GM19238 (cell line): ENCODE results near the gene RASSF8.
"Not testable (repeated sequence)": the region's sequence is repeated elsewhere in the genome, so short reads cannot be mapped to it uniquely, and the experiment has no call there.

Source experiments
- DNase-seq: peaks from one replicate; pipeline ENCODE4 v3.0.0; 2011; ENCODE audit warnings: low spot score; ENCODE audit not compliant: insufficient read length

The RASSF8 gene

GRCh38 chr12:26056335-26056734 lies 97.9 kb downstream of the RASSF8 start:
- no peak for DNase-seq

DNA sequence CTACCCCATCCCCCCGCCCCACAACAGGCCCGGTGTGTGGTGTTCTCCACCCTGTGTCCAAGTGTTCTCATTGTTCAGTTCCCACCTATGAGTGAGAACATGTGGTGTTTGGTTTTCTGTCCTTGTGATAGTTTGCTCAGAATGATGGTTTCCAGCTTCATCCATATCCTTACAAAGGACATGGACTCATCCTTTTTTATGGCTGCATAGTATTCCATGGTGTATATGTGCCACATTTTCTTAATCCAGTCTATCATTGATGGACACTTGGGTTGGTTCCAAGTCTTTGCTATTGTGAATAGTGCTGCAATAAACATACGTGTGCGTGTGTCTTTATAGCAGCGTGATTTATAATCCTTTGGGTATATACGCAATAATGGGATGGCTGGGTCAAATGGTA lies 98.8 kb downstream of the RASSF8 start:
- not testable (repeated sequence) for DNase-seq

DNA sequence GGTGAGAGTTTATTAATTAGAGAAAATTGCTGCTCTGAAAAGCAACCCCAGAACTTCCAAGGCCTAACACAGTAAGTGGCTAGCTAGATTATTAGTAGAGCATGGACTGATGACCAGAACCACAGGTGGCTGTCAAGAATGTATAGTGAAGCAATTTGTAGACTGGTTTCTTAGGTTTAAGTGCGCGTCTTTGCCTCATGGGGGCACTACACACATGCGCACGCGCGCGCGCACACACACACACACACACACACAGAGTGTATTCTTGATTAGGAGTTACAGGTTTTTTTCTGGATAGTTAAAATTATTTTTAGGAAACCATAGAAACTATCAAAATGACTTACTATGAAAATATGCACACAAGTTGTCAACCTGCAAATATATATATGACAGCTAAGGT lies 99.8 kb downstream of the RASSF8 start:
- DNase-seq, result no peak

DNA sequence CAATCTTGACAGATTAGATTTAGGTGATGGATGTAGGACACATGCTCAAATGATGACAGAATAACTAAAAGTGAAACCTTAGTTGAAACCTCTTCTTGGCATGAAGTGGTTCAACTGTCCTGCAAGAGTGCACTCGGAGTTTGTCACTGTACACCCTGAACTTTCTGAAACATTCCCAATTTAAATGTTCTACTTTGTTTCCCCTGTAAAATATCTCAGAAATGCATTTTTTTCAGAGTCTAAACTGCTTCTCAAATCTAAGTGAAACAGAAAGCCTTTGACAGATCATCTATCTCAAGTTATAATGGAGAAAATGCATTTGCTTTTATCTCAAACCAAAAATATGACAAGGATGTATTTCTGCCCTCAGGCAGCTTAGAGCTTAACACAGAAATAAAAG lies 100.3 kb downstream of the RASSF8 start:
- no peak for DNase-seq

DNA sequence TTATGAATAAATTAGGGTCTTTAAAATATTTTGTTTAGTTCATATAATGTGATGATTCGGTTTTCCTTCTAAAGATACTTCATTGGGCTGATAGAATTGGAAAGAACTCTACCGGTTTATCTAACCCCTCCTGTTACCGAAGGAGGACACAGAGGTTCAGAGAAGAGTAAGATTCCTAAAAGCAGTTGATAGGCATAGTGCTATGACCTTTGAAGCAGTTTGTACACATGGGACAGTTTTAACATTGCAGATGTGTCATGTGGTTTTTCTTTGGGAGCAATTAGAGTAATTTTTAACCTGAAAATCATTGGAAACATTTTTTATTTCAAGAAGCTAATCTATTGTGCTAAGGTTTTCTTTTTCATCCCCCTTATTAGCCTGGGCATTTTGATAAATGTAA lies 103.5 kb downstream of the RASSF8 start:
- DNase-seq, result no peak

DNA sequence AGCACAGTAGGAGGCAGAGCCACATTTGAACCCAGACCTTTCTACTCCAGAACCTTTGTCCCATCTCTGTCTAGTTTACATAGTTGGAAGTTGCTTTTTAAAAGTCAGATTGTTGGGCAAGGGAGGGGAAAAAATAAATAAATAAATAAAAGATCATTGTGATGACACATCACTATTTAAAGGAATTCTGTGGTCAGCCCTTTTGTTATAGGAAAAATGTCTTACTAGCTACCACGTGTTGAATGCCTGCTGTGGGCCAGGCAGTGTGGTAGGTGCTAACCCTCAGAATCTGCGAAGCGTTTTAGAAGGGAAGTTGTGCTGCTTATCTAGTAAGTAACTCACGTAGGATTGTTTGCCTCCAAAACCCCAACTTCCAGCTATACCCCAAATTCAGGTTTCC lies 104.1 kb downstream of the RASSF8 start:
- DNase-seq, result no peak

- no peak for DNase-seq
Observed at GRCh38 chr12:26065451-26065850, 107.0 kb downstream of the RASSF8 start.

DNA sequence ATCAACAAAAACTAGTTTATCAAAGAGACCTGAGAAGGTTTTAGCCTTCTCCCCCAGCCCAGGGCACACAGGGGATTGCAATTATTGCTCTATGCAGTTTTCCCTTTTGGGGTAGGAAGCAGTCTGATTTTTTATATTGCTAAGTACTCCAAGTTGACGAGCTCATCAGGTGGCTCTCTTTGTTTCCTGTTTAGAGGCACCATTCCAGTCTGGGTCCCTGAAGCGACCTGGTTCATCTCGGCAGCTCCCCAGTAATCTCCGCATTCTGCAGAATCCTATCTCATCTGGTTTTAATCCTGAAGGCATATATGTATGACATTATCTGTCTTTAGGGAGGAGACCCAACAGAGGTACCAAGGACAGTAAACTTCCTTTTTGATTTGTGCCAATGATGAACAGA lies 110.0 kb downstream of the RASSF8 start:
- no peak for DNase-seq

GRCh38 chr12:26069796-26070195 lies 111.3 kb downstream of the RASSF8 start:
- DNase-seq, result no peak

GRCh38 chr12:26077915-26078702 lies 119.6 kb downstream of the RASSF8 start:
- DNase-seq, result no peak

- no peak for DNase-seq
Observed at GRCh38 chr12:26080911-26081310, 122.4 kb downstream of the RASSF8 start.

DNA sequence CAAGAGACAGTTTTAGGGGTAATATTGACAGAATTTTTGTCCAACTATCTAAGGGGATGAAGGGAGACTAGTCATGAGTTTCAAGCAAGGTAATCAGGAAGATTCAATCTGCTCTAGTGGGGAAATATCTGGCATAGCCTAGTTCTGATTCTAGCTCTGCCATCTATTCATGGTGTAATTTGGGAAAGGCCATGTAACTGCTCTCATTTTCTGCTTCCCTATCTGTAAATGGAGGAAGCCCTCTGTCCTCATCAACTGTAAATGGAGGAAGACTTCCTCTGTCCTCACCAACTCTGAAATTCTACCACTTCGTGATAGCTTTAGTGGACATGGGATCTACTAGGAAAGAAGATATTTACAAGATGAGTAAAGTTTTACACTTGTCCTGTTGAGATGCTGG lies 128.5 kb downstream of the RASSF8 start:
- DNase-seq, result no peak

GRCh38 chr12:26088998-26089397 lies 130.5 kb downstream of the RASSF8 start:
- peak; percentile 32 for DNase-seq

GRCh38 chr12:26090836-26091510 lies 132.5 kb downstream of the RASSF8 start:
- no peak for DNase-seq

- no peak for DNase-seq
Observed at GRCh38 chr12:26091822-26092221, 133.3 kb downstream of the RASSF8 start.

DNA sequence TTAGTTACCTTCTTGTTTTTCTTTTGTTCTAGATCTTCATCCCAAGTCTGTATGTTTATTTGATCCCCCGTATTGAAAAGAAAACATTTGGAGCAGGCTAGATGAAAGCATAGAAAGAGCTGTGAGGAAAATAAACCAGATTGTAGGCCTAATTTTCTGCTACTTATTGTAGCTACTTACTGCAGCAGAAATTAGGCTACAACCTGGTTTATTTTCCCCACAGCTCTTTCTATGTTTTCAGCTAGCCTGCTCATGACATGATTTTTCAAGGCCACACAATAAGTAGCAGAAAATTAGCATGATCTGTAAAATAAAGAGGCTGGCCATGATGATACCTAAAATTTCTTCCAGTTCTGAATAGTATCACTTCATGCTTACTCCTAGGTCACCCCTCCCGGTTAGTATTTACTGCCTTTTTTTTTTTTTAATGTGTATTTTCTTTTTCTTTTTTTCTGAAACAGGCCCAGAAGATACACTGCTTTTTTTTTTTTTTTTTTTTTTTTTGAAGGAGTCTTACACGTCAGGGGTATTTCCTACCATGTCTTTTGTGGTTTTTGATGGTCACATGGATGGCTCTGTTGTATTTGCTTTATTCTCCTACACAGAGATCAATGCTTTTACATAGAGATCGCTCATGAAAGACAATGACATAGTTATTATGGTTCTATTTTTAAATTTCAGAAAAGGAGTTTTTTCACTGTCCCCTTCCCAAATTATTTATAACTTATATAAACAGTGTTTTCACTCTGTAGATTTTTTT lies 134.0 kb downstream of the RASSF8 start:
- DNase-seq, result no peak

DNA sequence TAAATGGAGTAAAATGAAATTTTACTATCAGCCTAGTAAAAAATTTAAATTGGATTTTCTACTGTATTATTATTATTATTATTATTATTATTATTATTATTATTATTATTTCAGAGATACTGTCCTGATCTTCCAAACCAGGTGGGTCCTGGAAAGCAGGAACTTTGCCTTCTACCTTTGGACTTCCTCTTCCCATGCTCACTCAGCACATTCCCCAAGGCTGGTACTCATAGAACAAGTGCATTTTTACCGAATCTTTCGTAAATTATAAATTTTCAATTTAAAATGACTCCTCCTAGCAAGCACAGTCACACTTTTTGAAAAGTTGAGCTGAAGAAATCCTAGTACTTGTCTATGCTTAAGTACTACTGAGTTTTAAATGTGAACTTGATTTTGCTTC lies 136.7 kb downstream of the RASSF8 start:
- DNase-seq, result no peak

GRCh38 chr12:26096036-26096435 lies 137.6 kb downstream of the RASSF8 start:
- no peak for DNase-seq

DNA sequence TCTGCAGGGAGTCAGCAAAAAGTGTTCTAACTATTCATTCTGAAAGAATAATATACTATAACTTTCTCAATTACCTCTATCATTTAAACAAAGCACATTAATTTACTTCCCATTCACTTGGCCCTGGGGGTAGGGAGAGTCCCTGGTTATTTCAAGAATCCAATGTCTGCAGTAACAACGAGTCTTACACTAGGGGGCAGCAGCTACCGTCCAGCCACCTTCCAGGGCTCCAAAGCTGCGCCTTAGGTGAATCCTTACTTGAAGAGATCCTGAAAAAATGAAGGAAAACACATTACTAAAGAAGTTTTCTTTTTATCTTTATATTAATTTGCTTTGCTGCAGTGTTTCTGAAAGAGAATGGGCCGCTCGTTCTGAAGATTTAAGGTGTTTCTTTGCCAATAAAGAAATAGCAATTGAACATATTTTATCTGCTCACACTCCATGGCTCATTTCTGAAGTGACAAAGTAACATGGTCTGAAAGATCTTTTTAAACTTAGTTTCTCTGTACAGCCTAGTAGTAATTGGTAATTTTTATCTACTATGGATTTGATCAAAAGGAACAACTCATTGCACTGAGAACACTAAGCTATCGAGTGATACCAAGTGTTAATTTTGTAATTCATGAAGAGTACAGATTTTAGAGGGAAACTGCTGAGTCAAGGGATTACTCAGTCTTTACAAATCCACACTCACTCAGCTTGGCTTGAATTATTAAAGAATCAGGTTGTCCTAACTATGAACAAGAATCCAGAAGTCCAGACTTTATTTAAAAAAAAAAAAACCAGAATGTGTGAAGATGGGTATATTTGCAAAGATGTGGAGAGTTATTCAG lies 138.8 kb downstream of the RASSF8 start:
- DNase-seq, result no peak

- no peak for DNase-seq
Observed at GRCh38 chr12:26100666-26101349, 142.3 kb downstream of the RASSF8 start.

- DNase-seq, result no peak
Observed at GRCh38 chr12:26101350-26101734, 142.9 kb downstream of the RASSF8 start.
